Activated CD4-positive, alpha-beta T cell treated with anti-CD3 and anti-CD28 coated beads, Interleukin-10, Interleukin-2, amounts not matched to agents 100 ng/mL and 50 ng/mL, durations not matched to agents 16 hours and 8 hours (primary cell): ENCODE results near the gene RHO.

Experiments
- DNase-seq: peaks from one replicate; pipeline ENCODE4 v3.0.0-alpha.2; 2020

RHO gene

DNA sequence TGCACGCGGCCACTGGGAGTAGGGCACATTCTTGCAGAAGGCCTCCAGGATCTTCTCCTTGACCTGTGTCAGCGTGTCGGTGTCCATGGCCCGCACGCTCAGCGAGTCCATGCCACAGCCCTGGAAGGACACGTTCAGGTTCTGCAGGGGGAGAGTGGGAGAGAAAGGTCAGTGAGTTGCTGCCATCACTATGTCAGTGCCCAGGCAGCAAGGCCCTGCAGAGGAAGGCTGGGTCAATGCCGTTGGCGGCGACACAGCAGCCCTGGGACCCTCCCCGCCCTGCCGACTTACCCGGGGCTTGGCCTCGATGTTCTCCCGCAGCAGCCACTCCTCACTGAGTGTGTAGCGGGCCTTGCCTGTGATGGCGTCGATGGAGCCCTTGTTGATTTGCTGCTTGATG is 34.4 kb downstream of the RHO start:
- no peak for DNase-seq

DNA sequence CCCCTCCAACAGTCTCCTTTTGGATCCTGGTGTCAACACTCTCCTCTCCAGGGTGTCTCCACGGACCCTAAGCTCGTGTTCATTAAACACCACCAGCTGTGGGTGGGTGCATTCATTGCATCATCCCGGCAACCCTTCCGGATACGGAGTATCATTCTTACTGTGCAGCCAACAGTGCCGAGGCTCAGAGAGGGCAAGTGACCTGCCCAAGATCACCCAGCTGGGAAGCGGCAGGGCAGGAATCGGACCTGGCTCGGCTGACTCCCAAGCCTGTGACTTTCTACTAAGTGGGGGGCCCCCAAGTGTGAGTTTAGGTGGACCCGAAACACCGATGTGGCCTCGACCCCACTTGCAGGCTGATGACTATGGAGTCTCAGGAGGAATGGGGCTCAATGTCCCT is 34.9 kb downstream of the RHO start:
- no peak for DNase-seq

DNA sequence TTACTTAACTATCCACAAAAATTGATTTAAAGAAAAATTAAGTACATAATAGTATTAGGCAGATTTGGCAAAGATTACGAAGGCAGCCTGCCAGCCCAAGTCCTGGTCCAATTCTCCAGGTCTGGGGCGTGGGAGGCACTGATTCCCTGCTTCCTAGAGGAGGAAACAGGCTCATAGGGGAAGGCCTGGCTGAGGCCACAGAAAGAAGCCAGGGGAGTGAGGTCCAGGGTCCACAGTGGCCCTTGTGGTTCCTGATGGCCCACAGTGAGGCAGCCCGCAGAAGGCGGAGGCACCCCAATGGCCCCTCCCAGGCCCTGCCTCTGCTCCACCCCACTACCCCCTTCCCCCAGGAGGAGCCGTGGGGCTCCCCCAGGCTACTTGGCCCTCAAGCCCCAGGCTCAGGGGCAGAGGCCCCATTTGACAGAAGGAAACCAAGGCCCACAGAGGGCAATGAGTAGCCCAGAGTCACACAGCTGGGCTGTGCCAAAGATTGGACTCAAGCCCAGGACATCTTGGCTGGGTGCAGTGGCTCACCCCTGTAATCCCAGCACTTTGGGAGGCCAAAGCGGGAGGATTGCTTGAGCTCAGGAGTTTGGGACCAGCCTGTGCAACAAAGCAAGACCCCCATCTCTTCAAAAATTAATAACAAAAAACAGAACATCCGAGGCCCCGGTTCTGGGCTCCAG is 35.6 kb downstream of the RHO start:
- no peak for DNase-seq

DNA sequence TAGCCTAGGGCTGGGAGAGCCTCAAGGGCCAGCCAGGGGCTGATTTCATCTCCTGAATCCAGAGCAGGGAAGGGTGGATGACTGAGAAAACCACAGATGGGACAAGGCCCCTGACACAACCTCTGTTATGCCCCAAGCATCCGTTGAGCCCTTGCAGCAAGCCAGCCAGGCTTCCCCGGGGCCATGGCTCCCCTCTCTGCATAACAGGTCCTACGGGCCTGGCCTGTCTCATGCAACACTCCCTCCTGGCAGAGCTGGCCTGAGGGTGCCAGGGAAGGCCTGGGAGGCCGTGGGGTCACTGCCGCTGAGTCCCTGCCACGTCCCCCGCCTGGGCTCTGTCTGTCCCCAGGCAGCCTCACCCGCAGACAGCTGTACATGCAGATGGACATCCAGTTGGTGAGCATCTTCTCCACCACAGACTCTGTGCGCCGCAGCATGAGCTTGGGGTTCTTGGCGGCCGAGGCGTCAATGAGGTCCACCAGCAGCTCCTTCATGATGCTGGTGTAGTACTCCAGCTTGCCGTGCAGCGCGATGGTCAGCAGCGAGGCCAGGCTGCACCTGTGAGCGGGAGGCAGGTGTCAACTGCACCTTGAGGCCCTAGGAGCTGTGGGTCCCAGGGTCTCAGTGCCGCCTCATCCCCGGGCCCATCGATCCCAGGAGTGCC is 36.7 kb downstream of the RHO start:
- DNase-seq = no peak

DNA sequence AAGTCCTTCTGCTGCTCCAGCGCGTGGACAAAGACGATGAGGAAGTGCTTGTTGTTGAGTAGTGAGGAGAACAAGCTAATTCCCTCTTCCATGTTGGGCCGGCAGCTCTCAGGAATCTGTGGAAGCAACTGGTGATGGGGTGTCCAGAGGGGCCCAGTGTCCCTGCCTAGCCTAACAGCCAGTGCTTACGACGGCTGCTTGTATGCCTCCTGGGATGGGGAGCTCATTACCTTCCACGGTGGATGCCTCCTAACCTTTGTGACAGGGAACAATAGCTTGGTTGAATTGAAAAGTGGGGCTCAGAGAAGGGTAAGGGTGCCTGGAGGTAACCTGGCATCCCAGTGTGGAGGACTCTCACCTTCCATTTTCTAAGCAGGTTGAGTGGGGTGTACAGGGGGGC is 37.5 kb downstream of the RHO start:
- no peak for DNase-seq

DNA sequence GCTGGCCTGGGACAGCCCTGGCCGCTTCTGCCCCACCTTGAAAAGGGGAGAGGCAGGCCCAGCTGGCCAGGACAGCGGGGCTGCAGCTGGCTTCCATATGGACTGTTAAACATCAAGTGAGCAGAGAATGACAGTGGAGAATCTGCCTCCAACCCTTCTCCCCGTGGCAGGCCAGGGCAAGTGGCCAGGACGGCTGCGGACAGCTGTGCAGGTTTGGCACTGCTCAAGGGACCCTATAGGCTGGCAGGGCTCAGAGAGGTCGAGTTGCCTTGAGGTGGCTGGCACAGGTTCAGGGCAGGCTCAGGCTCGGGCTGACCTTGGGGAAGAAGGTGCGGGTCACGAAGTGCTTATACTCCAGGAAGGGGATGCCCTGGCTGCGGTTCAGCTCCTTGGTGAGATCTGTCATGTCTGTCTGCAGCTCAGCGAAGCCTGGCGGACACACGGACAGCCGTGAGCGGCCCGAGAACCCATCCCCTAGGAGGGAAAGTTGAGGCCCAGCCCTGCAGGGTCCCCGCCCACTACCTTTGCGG is 38.8 kb downstream of the RHO start:
- no peak for DNase-seq

DNA sequence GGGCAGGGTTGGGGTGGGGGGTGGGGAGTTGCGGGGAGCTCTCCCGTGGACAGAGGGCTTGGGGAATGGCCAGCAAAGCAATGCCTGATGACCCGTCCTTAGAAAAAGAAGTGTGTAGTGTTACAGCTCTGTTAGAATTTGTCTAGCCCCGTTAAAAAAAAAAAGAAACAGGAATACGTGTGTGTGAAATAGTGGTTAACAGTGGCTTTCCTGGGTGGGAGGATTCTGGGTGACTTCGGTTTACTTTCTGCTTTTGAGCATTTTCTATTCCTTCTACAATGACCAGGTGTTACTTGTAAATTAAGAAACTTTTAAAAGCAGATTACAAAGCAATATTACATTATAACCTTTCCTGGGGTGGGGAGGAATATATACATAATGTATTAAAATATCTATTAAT is 39.5 kb downstream of the RHO start:
- DNase-seq = no peak

DNA sequence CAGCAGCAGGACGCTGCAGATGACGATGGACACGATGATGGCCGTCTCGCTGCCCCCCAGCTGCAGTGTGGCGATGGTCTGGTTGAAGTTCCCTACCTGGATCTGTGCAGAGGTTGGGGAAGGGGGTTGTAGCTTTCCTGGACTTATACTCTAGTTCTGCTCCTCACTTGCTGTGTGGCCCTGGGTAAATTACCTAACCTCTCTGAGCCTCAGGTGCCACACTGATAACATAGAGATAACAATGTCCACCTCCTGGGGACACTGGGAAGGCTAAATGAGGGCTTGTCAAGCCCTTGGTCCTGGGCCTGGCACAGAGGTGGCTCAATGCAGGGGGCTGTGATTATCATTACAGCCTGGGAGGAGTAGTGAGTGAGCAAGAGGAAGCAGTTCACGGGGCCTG is 41.4 kb downstream of the RHO start:
- DNase-seq = no peak

DNA sequence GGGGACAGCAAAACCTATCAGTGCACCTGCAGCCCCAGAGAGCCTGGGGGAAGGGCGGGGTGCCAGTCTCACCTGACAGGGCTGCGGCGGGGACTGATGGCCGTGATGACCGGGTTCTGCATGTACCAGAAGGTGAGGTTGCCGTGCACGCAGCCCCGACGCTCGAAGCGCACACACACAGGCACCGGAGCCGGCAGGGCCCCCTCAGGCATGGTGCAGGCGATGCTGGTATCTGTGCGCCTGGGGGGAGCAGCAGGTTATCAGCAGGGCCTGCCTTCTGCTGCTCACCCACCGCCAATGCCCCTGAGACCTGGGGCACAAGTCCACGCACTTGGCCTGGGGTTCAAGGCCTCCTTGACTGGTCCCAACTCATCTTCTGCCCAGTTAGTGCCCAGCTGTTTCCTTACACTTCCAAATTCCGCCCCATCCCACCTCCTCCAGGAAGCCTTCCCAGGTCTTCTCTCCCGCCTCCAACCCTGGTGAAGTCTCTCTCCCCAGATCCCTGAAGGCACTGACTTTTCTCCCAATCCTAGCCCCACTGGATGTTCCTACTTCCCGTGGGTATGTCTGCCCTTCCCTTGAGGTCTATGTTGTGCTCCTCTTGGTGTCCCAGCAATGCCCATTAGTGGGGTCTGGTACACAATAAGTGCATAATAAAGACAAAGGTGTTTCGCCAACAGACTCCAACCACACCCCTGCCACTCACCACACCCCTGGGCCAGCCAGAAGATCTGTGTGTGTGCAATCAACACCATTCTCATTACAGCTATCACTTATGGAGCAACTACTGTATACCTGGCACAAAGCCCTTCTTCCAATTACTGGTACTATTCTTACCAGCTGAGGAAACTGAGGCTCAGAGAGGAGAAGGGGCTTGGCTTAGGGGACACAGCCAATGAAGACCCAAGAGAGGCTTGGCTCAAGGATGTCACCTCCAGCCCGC is 43.4 kb downstream of the RHO start:
- DNase-seq = no peak

DNA sequence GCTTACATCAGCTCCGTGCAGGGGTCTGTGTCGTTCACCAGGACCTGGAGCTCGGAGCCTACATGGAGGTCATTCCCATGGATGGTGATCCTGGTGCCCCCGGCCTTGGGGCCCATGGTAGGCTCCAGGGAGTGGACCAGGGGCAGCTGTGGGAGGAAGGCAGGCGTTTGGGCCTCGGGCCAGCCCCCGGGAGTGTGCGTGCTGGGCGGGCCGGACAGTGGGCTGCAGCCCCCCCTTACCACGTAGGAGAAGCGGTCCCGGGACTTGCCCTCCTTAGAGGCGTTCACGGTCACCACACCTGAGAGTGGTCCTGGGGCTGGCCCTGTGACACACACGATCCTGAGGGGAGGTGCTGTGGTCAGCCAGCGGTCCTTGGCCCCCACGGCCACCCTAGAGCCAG is 44.2 kb downstream of the RHO start:
- no peak for DNase-seq

DNA sequence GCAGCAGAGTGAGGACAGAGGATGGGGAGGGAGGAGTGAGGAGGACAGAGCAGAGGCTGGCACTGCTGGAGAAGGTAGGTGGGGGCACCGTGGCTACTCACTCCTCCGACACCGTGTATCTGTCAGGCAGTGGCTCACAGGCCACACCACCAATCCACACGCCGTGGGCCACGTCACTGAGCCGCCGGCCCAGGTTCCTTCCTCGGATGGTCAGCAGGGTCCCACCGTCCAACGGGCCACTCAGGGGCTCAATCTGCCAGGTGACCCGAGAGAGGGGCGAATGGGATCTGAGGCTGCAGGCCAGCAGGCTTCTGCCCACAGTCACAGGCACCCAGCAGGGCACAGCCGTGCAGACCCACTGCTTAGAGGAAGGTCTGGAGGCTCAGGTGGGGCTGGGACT is 45.1 kb downstream of the RHO start:
- DNase-seq = no peak

DNA sequence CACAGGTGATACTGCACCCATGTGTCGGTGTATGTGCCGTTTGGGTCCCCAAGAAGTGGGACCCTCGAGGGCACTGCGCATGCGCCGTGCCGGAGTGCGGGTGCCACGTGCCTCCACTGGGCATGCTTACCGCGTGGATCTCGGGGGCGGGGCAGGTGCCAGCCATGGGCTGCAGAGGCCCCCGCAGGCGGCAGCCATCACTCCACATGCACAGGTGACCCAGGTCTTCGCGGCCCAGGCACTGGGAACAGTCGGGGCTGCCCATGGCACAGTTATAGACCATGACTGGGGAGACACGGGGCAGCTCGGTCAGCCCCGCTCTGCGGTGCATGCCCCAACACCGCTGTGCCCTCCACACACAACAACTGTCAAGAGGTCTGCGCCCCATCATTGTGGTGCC is 45.8 kb downstream of the RHO start:
- DNase-seq = no peak

DNA sequence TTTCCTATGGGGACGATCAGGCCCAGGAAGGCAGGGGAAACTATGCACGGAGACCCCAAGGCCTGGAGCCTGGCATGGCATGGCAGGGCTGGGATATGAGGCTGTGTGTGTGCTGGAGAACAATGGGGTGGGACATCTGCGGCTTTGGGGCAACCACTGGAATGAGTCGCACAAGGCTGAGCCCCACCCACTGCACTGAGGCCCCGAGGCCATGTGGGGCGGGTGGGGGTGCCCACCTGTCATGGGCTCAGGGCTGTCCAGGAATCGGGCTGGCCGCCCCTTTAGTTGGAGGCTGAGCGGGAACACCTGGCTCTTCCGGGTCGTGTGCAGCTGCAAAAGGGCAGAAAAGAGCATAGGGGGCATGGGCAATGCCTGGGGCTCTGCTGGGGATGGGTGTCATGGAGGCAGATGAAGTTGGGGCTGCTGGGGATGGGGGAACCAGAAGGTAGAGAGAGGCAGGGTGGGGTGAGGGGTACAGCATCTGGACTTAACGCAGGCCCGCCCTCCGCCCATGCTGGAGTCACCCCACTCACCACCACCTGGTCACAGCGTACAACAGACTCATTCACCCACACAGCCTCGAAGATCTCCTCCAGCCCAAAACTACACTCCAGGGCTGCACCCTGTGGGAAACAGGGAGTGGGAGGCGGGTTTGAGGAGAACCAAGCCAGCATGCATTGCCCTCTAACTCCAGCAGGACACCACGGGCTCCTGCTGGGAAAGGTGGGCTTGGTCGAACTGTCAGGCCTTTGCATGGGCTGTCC is 47.0 kb downstream of the RHO start:
- no peak for DNase-seq

DNA sequence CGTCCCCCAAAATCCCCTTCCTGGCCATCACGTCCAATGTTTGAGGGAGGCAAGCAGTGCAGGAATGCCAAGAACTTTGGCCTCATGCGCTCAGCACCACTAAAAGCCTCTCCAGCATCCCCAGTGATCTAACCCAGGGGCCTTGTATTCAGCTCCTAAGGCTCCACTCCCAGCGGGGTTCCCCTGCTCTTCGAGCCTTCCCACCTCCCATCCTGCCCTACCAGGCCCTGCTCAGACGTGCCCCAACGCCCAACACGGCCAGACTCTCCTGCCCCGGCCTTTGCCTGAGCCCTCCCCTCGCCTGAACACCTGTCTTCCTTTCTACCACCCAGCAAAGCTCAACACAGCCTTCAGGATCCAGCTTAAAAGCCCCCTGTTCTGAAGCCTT is 47.6 kb downstream of the RHO start:
- DNase-seq = no peak

DNA sequence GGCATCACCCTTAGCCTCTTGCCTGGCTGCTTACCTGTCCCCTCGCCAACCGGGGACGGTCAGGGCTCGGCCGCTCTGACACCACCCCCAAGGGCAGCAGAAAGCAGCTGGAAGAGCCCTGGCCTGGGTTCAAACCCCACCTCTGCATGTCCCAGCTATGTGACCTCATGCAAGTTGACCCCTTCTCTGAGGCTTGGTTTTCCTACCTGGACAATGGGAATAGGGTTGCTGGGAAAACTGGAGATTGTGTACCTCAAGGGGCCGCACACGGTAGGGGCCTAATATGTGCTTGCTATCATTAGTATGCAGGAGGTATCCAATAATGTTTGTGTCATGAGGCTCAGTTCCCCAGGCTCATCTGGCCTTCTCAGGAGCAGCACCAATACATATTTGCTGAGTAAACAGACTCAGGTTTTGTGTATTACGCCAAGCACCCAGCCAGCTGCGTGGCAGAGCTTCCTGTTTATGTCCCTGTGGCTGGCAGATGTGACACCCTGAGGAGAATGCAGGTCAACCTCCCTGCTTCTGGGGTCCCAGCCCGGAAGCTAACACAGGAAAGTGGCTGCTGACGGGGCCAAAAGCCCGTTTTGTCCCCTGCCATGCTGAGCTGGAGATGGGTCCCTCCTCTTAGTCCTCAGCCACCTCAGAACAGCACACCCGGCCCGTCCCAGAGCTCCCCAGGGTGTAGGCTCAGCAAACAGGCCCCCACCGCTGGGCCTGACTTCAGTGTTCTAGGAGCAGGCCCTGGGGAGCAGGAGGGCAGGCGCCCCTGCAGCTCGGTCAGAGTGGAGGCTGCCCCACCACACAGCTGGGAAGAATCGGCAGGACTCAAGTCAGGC is 48.3 kb downstream of the RHO start:
- DNase-seq = peak; percentile 61

DNA sequence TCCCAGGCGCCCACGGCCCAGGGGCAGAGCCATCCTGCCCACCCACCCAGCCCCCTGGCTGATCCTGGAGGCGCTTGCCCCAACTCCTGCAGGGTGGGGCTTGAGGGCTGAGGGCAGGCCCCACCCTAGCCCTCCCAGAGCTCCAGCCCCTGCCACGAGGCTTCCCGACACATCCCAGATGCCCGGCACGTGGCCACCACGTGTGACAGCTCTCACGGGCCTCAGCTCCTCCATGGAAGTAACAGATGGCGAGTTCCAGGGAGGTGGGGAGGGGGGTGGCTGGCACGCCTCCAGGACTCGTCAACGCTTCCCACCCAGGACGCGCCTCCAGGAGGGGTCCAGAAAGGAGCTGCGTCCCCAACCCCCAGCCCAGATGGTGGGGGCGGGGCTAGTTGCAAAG is 48.9 kb downstream of the RHO start:
- no peak for DNase-seq

DNA sequence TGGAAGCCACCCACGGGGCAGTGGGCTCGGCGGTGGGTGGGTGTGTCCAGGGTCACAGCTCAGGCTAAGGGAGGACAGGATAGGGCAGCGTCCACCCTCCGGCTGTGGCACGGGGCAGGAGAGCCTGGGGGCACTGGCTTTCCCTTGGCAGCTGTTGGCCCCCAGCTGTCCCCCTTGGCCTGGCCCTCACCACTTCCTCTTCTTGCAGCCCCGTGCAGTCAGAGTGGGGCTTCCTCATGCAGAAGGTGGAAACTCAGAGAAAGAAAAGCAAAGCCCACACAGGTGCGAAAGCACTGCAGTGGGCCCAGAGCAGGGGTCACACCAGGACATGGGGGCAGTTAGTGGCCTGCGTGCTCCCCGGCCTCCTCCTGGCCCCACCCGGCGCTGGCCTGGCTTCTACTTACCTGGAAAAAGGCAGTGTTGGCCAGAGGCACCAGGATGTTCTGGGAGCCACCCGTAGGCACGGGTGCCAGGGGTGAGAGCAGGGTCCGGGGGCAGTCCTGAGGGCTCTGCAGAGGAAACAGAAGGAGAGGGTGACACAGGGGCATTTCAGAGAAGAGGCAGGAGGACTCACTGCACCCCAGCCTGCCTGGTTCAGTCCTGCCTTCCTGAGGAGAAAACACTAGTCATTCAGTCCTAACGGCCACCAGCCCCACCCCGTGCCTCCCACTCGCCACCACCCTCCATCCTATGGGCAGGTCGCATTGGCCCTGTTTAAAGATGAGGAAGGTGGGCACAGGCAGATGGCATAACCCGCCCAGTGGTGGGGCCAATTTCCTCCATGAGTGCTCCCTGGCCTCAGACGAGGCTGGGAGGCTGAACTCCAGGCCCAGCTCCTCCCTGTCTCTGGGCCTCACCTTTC is 49.7 kb downstream of the RHO start:
- DNase-seq = no peak

DNA sequence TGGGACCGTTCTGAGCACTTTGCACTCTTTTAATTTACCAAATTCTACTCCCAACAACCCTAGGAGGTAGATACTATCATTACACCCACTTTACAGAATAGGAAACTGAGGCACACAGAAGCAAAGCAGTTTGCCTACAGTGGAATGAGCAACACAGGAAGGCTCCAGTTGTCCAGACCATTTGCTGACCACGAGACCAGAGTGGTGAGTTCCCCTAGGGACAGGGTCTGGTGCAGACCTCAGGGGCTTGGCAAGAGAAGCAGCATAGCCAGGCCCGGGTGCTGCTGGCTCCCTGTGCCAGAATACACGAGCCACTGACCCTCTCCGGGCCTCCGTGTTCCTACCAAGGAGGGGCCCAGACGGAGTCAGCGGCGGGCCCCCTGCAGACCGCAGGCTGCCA is 51.6 kb downstream of the RHO start:
- no peak for DNase-seq

DNA sequence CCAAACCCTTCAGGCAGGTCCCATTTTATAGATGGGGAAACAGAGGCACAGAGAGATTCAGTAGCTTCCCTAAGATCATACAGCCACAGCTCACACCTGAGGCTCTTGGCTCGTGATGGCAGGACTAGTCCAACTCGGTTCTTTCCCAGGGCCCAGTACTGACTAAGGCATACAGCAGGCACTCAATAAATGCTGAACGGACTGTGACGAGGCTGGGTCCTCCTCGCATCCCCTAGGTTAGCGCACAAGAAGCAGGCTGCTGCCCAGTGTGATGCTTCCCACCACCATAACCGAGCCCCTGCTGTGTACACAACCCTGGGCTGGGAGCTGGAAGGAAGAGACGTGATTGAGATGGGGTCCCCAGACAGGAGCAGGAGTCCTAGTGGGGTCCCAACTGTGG is 53.2 kb downstream of the RHO start:
- no peak for DNase-seq

DNA sequence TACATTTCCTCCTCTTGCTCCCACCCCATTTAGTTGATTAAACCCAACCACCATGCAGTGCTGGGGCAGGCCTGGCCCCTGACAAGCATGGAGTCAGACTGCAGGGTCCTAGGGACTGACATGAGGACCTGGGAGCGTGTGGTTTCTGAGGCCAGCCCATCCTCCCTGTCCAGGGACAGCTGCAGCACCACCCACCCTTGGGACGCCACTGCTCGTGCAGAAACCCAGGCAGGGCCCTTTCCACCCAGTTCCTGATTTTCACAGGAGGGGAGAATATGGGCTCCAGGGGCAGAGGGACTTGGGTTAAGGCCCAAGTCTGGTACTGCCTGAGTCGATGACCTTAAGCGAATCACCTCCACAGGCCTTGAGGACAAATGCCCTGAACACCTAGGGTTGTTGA is 54.4 kb downstream of the RHO start:
- DNase-seq = no peak

DNA sequence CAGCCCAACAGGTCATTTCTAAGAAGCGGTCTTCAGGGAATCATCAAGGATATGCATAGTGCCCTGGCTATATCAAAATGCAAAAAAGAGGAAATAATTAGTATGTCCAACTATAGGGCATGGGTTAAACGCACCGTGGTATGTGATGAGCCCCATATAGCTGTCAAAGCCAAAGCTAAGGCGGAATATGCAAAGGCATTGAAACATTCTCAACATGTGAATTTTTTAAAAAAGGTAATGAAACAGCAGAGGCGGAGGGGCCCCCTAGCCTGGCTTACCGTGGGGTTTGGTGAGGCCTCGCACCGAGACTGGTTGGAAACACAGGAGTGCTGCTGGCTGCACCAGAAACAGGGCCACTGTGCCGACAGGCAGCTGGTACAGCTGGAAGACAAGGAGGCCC is 54.9 kb downstream of the RHO start:
- DNase-seq = no peak
